Activated CD4-positive, alpha-beta T cell treated with anti-CD3 and anti-CD28 coated beads, Interleukin-2, amount 10 ng/mL, durations not matched to agents 7 days and 5 days (primary cell): ENCODE results near the gene FAM174C. TPM values are rescaled to one million over a fixed set of nuclear protein-coding genes. Genes with fewer than 3 reads are reported as not detected.

Experiments used
- CTCF ChIA-PET: fragments of 350-600 bp; sonication (Branson Sonifier 250); formaldehyde crosslinking; loops from one replicate; lab custom pipeline; 2021; ENCODE audit warnings: antibody characterized with exemption; lab: Charles Lee
- POLR2A ChIA-PET: fragments of 350-600 bp; sonication (Branson Sonifier 250); formaldehyde crosslinking; loops from one replicate; lab custom pipeline; 2021; ENCODE audit warnings: antibody characterized with exemption; lab: Charles Lee
- DNase-seq: peaks from one replicate; pipeline ENCODE4 v3.0.0-alpha.2; 2020
- H3K27ac Mint-ChIP-seq: one replicate; pipeline ENCODE4 v1.8.0; 2021; ENCODE audit warnings: mild to moderate bottlenecking, moderate library complexity, mixed read lengths
- H3K27me3 Mint-ChIP-seq: one replicate; pipeline ENCODE4 v1.8.0; 2021; ENCODE audit warnings: mixed read lengths
- H3K36me3 Mint-ChIP-seq: one replicate; pipeline ENCODE4 v1.8.0; 2021; ENCODE audit warnings: low read depth, mixed read lengths
- H3K4me1 Mint-ChIP-seq: one replicate; pipeline ENCODE4 v1.8.0; 2021; ENCODE audit warnings: mixed read lengths
- H3K4me3 Mint-ChIP-seq: one replicate; pipeline ENCODE4 v1.8.0; 2021; ENCODE audit warnings: mild to moderate bottlenecking, moderate library complexity, mixed read lengths
- H3K9me3 Mint-ChIP-seq: one replicate; pipeline ENCODE4 v1.8.0; 2021; ENCODE audit warnings: mixed read lengths
- total RNA-seq, 2 experiments: library from RNA; stranded (reverse); gene quantifications; one replicate each; pipeline ENCODE4 v1.2.3, GENCODE V29; 2021

FAM174C gene
- total RNA-seq, 2 experiments from 2014 or later = 47.8 to 51.5 TPM

DNA sequence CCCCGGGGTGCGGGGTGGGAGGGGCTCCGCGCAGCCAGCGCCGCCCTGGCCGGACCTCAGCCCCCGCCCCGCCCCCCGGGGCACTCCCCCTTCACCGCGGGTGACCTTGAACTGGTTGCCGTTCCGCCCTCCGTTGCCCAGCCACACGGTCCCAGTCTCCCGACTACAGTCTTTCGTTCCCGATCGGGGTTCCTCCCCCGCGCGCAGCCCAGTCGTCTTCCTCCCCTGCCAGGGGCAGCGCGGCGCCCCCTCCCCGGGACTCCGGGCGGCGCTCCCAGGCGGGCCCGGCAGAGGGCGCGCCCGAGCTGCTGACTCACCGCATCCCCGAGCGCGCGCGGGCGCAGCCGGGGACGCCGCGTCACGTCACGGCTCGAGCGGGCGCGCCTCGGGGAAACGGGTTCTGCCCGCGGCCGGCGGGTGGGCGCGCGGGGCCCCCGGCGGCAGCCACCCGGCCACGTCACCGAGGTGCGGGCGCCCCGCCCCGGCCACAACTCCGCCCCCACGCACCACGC lies 26.5 kb upstream of the FAM174C start:
- H3K27ac Mint-ChIP-seq = peak overlapping the region; percentile 87
- DNase-seq = peak; percentile 79
- H3K36me3 Mint-ChIP-seq = peaks cover 21% of the 10 kb centered on the region
- CTCF ChIA-PET = interaction anchor here (0.6 to 1.0 kb wide), 6 partner anchors 12 to 488 kb away, joined by 3 to 13 read pairs (median 5); partner anchors contain the start of gene CIRBP
- no peaks in the 10 kb centered on the region for H3K27me3 Mint-ChIP-seq
- no peaks in the 10 kb centered on the region for H3K9me3 Mint-ChIP-seq
- H3K4me3 Mint-ChIP-seq = peak overlapping the region; percentile 73
- POLR2A ChIA-PET = interaction anchor here (0.6 kb wide), 1 partner anchor 25 kb away, joined by 3 read pairs; no protein-coding TSS in a partner anchor
- peaks cover 12% of the 10 kb centered on the region for H3K4me1 Mint-ChIP-seq

DNA sequence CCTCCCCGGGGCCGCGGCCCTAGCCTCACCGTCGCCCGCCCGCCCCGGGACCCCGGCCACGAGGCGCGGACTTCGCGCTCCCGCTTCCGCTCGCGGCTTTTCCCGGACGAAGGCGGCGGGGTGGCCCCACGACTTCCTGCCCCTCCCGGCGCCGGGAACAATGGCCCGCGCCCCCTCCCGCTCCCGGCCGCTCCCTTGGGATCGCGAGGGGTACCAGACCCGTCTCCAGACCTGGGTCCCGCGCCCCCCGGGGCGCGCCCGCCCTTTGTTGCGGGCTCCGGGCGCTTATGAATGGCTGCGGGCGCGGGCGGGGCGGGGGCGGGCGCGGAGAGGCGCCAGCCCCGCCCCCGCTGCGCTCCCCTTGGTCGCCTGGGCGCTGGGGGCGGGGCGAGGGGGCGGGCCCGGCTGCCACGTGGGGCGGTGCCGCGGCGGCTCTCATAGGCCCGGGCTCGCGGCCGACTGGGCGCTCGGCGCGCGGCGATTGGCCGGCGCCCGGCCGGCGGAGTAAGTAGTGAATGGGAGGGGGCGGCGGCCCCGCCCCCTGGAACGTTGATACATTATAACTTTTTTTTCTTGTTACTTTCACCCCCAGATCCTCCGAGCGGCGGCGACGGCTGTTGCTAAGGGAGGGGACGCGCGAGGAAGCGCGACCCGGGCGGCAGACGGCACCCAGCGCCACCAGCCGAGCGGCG lies 25.9 kb upstream of the FAM174C start:
- Mint-ChIP-seq H3K4me1 (peaks cover 12% of the 10 kb centered on the region), H3K4me3 (peak overlapping the region; percentile 77), H3K36me3 (peaks cover 21% of the 10 kb centered on the region), H3K27ac (peak overlapping the region; percentile 83), H3K9me3 (no peaks in the 10 kb centered on the region), H3K27me3 (no peaks in the 10 kb centered on the region)
- CTCF ChIA-PET = interaction anchor here (0.6 to 1.0 kb wide), 7 partner anchors 11 to 489 kb away, joined by 3 to 13 read pairs (median 5); partner anchors contain the start of gene CIRBP
- DNase-seq = peak; percentile 92
- POLR2A ChIA-PET = interaction anchor here (0.6 kb wide), 1 partner anchor 24 kb away, joined by 3 read pairs; no protein-coding TSS in a partner anchor

DNA sequence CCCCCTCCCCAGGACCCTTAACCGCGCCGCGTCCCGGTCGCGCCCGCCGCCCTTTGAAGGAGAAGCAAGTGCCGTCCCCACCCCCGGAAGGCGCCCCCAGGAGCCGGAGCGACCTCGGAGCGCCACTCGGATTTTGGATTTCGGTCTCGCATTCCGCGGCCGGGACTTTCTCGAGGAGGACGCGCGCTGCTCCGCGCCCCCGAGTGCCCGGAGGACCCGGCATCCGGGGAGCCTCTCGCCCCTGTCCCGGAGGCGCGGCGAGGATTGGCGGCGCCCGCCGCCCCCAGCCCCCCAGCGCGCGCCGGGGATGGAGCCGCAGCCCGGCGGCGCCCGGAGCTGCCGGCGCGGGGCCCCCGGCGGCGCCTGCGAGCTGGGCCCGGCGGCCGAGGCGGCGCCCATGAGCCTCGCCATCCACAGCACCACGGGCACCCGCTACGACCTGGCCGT lies 25.3 kb upstream of the FAM174C start:
- Mint-ChIP-seq H3K36me3 (peaks cover 24% of the 10 kb centered on the region), H3K9me3 (no peaks in the 10 kb centered on the region), H3K4me1 (peaks cover 14% of the 10 kb centered on the region), H3K27ac (peak overlapping the region; percentile 66), H3K27me3 (no peaks in the 10 kb centered on the region), H3K4me3 (peak overlapping the region; percentile 77)
- ChIA-PET CTCF (interaction anchor here (1.0 kb wide), 1 partner anchor 17 kb away, joined by 3 read pairs; no protein-coding TSS in a partner anchor), POLR2A (no interaction called here)
- DNase-seq = no peak

DNA sequence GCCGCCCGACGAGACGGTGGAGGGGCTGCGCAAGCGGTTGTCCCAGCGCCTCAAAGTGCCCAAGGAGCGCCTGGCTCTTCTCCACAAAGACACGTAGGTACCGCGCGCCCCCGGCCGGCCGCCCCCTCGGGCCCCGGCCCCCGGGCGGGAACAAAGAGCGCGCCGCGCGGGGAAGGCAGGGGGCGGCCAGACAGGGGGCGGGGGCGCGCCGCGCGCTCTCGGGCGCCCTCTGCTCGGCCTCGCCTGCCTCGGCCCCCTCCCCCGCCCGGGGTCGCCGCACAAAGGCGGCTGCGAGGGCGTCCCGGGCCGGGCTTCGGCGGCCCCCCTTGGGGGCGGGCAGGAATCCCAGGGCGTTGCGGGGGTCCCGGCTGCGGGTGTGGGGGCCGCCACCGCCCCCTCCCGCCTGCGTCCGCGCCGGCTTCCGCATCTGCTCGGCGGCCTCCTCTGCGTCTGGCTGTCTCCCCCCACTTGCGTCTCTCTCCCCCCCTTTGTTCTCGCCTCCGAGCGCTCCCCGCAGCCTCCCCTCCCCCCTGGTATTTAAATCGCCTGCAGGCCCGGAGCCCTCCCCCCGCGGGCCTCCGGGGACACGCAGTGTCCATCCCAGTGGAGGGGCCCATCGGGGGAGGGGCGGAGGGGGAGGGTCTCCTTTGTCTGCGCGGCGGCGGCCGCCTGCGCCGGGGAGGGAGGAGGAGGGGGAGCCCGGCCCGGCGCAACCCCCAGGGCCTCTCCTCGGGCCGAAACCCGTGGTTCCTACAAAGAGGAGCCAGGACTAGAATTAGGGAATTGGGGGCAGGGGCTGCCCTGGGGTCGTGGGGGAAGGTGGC lies 24.7 kb upstream of the FAM174C start:
- H3K36me3 Mint-ChIP-seq = peaks cover 28% of the 10 kb centered on the region
- H3K27ac Mint-ChIP-seq = peak overlapping the region; percentile 91
- no peaks in the 10 kb centered on the region for H3K27me3 Mint-ChIP-seq
- peak; percentile 60 for DNase-seq
- peaks cover 18% of the 10 kb centered on the region for H3K4me1 Mint-ChIP-seq
- H3K4me3 Mint-ChIP-seq = peak overlapping the region; percentile 95
- ChIA-PET POLR2A (no interaction called here), CTCF (interaction anchor here (1.0 to 7.3 kb wide), 2 partner anchors 15 to 16 kb away, joined by 3 to 105 read pairs; partner anchors contain the start of gene CIRBP)
- H3K9me3 Mint-ChIP-seq = no peaks in the 10 kb centered on the region

DNA sequence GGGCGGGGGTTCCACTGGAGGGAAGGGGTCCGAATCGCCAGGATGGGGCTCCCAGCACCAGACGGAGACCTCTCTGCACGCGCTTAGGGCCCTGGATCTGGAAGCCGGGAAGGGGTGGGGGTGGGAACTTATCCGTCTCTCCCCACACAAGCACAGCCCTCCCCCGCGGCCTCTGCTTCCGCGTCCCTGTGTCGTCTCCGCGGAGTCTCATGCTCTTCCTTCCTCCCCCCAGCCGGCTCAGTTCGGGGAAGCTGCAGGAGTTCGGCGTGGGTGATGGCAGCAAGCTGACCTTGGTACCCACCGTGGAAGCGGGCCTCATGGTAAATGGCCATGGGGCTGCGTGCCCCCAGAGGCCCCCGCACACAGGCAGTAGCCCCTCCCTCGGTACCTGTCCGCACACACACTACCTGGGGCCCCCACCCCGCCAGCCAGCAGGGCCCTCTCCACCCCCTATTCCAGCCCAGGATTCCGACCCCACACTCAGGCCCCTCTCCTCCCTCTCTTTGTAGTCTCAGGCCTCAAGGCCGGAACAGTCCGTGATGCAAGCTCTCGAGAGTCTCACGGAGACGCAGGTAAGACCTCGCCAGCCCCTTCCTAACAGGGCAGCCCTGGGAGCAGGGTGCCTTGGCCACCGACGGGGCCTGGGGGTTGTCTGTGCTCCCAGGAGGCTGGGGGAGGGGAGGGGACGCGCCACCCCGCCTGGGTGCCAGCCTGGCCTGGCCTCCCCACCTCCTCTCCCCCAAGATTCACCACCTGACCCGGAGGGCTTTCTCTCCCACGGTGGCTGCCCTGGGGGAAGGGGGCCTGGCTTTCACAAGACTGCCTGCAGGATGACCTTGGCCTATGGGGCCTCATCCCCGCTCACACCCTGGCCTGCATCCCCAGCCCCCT lies 23.8 kb upstream of the FAM174C start:
- peaks cover 28% of the 10 kb centered on the region for H3K36me3 Mint-ChIP-seq

DNA sequence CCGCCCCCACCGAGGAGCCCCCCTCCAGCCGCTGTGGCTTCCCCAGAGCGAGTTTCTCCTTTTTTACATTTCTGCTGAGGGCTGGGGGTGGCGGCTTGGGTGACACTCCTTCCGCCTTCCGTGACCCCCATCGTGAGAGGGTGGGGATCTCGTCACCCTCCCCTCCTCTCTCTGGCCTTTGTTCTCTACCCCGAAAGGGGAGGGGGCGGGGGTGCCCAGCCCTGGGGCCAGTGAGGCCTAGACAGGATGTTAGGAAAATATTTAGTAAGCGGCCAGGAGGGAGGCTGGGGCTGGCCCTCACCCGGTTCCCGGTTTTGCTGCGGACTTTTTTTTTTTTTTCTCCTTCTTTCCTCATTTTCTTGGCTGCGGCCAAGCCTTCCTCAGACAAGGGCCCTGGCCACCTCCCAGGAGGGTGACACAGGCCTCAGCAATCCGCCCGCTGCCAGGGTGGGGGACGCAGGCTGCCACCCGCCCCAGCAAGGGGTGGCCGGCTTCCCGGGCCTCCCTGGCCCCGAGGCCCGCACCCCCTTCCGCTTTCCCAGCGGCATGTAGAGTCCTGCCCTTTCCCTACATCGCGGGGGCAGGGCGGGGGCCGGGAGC lies 23.0 kb upstream of the FAM174C start:
- peak overlapping the region; percentile 95 for H3K4me3 Mint-ChIP-seq
- H3K4me1 Mint-ChIP-seq = peaks cover 20% of the 10 kb centered on the region
- peaks cover 29% of the 10 kb centered on the region for H3K36me3 Mint-ChIP-seq
- H3K27ac Mint-ChIP-seq = peak overlapping the region; percentile 85
- CTCF ChIA-PET = interaction anchor here (6.6 to 7.3 kb wide), 2 partner anchors 9 to 14 kb away, joined by 65 to 105 read pairs; partner anchors contain the start of gene CIRBP
- no peaks in the 10 kb centered on the region for H3K27me3 Mint-ChIP-seq
- H3K9me3 Mint-ChIP-seq = no peaks in the 10 kb centered on the region
- peak; percentile 80 for DNase-seq
- POLR2A ChIA-PET = interaction anchor here (1.0 to 1.1 kb wide), 2 partner anchors 15 to 23 kb away, joined by 3 to 6 read pairs; partner anchors contain the start of gene FAM174C

More for the DNA sequence above, 23.8 kb upstream of the FAM174C start:
- H3K27me3 Mint-ChIP-seq = no peaks in the 10 kb centered on the region
- POLR2A ChIA-PET = interaction anchor here (0.6 kb wide), 1 partner anchor 10 kb away, joined by 3 read pairs; no protein-coding TSS in a partner anchor
- H3K27ac Mint-ChIP-seq = peak overlapping the region; percentile 91
- H3K4me1 Mint-ChIP-seq = peaks cover 18% of the 10 kb centered on the region
- H3K4me3 Mint-ChIP-seq = peak overlapping the region; percentile 95
- CTCF ChIA-PET = interaction anchor here (7.3 kb wide), 1 partner anchor 14 kb away, joined by 105 read pairs; the partner anchor contains the start of gene CIRBP
- no peaks in the 10 kb centered on the region for H3K9me3 Mint-ChIP-seq
- DNase-seq = peak; percentile 78

DNA sequence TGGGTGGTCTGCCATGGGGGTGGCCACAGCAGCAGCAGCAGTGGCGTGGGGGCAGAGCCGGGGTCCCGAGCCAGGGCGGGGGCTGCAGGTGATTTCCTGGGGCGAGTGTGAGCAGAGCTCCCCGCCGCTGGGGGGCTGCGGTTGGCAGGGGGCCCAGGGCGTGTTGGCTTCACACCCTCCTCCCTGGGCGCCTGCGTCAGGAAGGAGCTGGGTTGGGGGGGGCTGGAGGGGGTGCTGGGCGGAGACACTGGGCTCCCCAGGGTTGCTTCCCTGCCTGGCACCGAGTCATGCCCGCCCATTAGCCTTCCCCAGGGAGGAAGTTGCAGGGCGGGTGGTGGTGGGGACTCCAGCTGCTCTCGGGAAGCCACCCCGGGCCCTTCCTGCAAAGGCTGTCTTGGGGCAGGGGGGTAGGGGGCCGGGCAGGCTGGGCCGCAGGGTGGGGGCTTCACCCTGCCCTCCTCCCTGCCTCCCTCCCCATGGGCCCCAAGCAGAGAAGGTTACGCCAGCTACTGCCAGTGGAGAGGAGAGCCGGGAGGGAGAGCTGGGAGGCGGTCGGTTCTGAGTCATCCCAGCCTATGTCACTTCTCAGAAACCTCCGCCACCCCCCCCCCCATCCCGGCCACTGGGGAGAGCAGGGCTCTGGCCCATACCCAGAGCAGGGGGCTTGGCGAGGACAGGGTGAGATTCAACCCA lies 22.4 kb upstream of the FAM174C start:
- Mint-ChIP-seq H3K27me3 (no peaks in the 10 kb centered on the region), H3K4me1 (peaks cover 26% of the 10 kb centered on the region), H3K4me3 (peak overlapping the region; percentile 95), H3K27ac (peak overlapping the region; percentile 73), H3K36me3 (peaks cover 35% of the 10 kb centered on the region), H3K9me3 (no peaks in the 10 kb centered on the region)
- CTCF ChIA-PET = interaction anchor here (6.6 to 7.3 kb wide), 2 partner anchors 9 to 13 kb away, joined by 65 to 105 read pairs; partner anchors contain the start of gene CIRBP
- DNase-seq = peak; percentile 76
- POLR2A ChIA-PET = interaction anchor here (0.6 to 1.3 kb wide), 4 partner anchors 11 to 22 kb away, joined by 3 to 6 read pairs (median 5); partner anchors contain the start of genes ATP5F1D, CIRBP and FAM174C

DNA sequence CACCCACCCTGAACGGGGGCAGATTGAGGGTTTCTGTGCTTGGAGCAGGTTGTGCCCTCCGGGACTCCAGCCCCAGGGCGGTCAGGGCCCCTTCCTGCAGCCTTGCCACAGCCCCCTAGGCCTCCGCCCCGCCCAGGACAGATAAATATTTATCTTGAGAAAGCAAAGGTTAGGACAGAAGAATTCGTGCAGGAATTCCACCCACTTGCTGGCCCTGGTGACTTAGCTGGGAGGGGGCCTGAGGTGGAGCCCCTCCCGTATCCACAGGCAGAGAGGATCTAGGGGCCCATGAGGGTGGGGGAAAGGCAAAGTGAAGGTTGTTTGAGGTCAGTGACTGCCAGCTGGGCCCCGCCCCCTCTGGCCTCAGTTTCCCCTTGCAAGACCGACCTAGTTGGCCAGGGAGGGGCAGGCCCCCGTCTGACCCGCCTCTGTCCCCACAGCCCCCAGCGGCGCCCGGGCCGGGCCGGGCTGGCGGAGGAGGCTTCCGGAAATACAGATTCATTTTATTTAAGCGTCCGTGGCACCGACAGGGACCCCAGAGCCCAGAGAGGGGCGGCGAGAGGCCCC lies 21.7 kb upstream of the FAM174C start:
- peak overlapping the region; percentile 73 for H3K27ac Mint-ChIP-seq
- H3K4me1 Mint-ChIP-seq = peaks cover 32% of the 10 kb centered on the region
- peaks cover 39% of the 10 kb centered on the region for H3K36me3 Mint-ChIP-seq
- no peaks in the 10 kb centered on the region for H3K27me3 Mint-ChIP-seq
- ChIA-PET CTCF (interaction anchor here (6.6 to 7.3 kb wide), 2 partner anchors 10 to 12 kb away, joined by 65 to 105 read pairs; partner anchors contain the start of gene CIRBP), POLR2A (interaction anchor here (0.6 to 1.3 kb wide), 3 partner anchors 12 to 16 kb away, joined by 4 to 6 read pairs (median 6); partner anchors contain the start of genes ATP5F1D and CIRBP)
- DNase-seq = no peak
- peak overlapping the region; percentile 95 for H3K4me3 Mint-ChIP-seq
- H3K9me3 Mint-ChIP-seq = no peaks in the 10 kb centered on the region

DNA sequence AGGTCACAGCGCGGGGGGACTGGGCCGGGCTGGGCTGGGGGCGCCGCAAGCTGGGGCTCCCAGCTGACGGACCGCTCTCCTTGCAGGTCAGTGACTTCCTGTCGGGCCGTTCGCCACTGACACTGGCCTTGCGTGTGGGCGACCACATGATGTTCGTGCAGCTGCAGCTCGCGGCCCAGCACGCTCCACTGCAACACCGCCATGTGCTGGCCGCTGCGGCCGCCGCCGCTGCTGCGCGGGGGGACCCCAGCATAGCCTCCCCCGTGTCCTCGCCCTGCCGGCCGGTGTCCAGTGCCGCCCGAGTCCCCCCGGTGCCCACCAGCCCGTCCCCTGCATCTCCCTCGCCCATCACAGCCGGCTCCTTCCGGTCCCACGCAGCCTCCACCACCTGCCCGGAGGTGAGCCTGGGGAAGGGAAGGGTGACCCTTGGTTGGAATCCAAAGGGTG lies 21.2 kb upstream of the FAM174C start:
- ChIA-PET CTCF (interaction anchor here (6.6 to 7.3 kb wide), 2 partner anchors 10 to 12 kb away, joined by 65 to 105 read pairs; partner anchors contain the start of gene CIRBP), POLR2A (interaction anchor here (1.3 kb wide), 1 partner anchor 15 kb away, joined by 6 read pairs; the partner anchor contains the start of gene CIRBP)
- no peak overlapping the region for H3K27ac Mint-ChIP-seq
- no peaks in the 10 kb centered on the region for H3K9me3 Mint-ChIP-seq
- H3K4me3 Mint-ChIP-seq = no peak overlapping the region
- peaks cover 36% of the 10 kb centered on the region for H3K4me1 Mint-ChIP-seq
- no peaks in the 10 kb centered on the region for H3K27me3 Mint-ChIP-seq
- DNase-seq = no peak
- peaks cover 44% of the 10 kb centered on the region for H3K36me3 Mint-ChIP-seq
